ENCODE measurements around the gene SMCP.

Gene SMCP

DNA sequence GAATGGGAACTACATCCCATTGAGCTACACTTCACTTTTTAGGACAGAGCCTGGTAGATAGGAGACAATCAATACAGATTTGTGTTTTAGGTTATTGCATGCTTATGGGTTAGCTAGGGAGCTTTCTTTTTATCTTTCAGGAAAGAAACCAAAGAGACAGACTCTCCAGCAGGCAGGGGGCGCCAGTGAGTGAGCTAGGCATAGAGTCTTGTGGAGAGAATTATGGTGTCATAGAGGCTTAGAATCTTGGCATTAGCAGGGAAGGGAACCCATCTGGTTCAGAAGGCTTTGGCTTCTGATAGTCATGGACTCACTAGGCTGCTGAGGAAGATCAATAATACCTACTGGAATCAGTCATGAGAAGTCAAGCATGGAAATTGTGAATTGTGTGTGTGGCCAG is at the start of gene SMCP:
TSS of gene SMCP (plus strand) at position 281 of the 400 bp plus-strand sequence. CDS start 6,101 bp downstream, outside the sequence.
- DNase-seq = no peak

DNA sequence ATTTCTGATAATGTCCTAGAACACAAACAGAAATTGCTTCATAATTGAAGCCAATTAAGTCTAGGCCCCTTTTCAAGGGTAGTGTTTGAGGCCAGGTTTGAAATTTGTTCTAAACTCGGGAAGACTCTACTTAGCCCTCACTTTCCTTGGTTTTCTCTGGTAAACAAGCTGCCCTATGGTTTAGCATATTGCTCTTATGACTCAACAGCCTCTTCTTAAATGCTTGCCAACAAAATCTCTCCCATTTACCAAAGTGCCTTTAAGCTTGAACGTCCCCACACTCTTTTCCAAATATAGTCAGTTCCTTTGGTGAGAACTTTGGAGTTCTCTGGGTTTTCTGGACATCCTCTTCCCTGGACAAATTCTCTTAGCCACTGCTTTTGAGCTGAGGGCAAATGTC is 41.3 kb upstream of the SMCP start:
- DNase-seq = no peak

DNA sequence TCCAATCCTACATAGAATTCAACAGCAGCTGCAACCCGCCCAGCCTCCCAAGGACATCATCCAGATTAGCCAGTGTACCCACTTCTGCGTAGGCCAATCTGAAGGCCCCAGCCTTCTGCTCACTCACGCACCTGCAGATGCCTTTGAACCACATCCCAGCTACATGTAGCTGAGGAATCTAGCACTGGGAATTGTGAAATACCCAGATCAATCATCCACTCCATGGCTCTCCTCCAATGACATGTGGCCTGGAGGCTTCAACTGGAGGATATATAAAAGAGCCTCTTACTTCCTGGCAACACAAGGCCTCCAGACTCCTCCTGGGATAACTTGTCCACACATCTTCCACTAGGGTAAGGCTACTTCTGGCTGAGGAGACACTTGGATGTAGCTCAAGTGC is 35.6 kb upstream of the SMCP start, which contains the start of gene LCE6A:
TSS of gene LCE6A (plus strand) at position 301 of the 400 bp plus-strand sequence. CDS start 665 bp downstream, outside the sequence.
- DNase-seq = no peak

DNA sequence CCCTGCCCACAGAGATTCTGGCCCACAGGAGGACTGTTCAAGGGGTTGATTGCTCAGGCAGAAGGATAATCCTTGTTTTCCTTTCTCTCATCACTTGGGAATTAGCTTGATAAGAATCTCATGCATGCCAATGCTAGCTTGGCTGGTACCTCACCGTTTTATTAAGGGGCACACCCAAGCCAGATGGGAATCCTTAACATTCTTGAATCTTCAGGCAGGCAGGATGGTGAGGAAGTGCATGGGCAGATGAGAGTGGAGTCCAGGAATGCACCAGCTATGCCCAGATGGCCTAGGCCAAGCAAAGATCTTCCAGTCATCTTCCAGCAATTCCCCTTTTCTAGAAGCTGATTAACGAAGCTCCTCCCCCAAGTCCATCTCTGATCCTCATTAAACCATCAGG is 22.5 kb upstream of the SMCP start:
- DNase-seq = no peak

DNA sequence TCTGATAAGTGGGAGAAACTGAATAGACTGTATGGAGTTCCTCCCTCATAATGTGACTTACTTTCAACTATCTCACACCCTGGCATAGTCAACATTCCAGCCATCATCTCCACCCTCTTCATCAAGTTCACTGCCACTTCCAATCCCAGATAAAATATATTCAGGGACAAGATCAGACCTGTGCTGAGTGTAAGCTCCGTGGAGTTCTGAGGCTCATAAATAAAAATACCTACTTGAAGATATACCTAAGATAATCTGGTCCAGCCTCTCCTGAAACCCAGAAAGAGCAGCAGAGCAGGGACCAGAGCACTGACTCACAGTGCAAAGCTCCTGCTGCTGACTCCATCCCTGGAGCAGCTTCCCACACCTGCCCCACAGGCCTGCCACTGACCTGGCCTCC is 20.1 kb upstream of the SMCP start:
- no peak for DNase-seq

DNA sequence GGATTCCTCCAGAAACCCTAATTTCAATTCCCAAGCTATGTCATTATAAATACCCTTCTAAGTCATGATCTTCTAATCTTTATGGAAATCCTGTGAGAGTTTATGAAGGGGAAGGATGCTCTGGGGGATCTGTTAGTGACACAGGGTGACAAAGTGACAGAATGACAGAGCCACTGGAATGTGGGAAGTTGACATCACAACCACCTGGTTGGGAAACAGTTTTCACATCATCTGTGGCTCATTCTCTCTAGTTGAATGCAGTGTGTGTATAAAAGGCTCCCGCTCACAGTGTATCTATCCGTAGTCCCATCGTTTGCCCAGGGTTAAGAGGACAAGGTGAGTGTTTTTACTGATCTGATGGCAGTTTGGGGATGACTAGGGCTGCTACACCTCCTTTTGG is 18.4 kb upstream of the SMCP start, which contains the start of gene LCE7A:
TSS of gene LCE7A (plus strand) at position 301 of the 400 bp plus-strand sequence. CDS start 702 bp downstream, outside the sequence.
- no peak for DNase-seq

GRCh38 chr1:152860129-152860528 is 18.0 kb upstream of the SMCP start:
- DNase-seq = no peak

DNA sequence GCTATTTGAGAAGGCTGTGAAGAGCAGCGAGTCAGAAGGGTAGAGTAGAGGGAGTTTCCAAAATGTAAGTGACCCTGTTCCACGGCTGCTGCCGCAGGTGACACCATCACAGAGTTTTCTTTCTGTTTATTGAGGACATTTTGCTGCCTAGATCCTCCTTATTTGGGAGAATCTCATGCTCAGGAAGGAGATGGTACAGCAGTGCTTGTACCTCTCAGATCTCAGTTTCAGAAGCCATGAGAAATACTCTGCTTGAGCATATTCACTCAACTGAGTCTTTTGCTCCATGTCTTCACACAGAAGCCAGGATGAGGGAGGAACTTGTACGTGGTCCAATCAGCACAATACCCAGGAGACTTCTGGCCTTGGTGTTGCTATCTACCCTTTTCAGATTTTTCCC is 16.7 kb upstream of the SMCP start:
- no peak for DNase-seq

DNA sequence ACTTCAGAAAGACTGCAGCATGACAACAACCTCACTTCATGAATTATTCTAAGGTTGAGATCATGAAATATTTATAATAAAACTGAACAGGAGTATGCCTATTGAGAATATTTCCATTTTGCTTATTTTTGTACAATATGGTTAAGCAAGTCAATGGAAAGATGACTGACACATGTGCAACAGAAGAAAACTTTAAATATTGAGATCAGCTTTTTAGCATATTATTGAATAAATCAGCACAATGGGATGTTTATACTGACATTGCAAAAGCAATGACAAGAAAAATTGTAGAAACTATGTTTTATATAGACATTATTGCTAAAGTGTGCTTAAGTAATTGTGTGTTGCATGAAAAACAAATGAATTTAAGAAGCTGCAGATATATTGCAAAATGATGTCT is 13.7 kb upstream of the SMCP start:
- no peak for DNase-seq

- DNase-seq = no peak
Observed at GRCh38 chr1:152866321-152866720, 11.8 kb upstream of the SMCP start.

DNA sequence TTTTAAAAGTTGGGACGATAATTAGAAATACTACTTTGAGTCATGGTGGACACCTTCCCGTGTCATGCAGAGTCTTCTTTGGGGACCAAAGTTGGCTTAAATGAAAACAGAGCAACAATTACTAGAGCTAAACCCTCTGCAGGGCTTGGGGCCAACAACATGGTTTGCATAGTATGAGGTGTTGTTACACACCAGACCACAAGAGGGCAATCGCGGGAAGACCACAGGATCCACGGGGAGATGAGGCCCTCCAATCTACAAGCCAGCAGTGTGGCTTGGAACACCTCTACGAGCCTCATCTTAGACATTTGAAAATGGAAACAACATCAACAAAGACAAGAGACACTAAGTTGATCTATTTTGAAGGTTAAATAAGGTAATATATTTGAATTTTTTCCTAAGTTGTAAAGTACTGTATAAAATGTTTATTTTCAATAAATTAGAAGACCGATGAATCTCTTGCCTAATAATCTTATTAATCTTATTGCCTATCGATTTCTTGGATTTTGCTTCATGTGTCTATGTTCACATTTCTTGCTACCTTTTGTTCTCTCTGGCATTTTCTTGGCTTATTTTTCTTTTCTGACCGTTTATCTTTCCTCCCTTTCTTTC is 8.2 kb upstream of the SMCP start:
- peak; percentile 61 for DNase-seq

DNA sequence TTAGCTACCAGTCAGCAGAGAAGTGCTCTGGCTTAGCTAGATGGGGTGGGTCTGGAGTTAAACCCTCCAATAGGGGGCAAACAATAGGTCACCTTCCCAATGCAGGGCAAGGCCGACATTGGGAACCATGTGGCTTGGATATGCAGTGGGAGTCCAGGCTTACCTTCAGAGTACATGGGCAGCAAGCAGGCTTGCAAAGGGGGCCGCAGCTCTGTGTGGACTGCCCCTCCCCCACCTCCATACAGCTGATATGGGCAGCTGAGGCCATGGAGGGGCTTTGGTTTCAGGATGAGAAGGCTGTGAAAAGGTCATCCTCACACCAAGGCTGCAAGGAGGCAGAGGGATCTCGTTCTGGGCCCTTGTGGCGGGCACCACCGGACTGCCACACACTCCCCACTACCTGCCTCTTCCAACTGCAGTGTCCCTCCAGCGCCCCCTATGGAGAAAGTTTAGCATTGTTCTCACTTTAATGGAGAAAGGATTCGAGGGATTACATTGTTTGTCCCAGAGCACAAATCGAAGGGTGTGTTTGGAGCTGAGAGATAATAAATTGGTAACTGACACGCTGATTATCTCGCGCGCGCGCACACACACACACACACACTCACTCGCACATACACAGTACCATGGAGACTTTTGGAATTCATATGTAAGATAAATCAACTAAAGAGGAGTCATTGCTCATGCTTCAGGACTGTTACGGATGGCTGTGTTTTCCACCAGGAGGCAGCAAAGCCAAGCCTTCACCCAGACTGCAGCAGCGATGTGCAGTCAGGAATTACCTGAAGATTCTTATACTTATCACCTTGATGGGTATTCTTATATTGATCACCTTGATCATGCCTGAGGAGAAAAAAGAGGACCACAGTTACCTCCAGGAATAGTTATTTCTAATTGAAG is 7.0 kb upstream of the SMCP start:
- DNase-seq = no peak

GRCh38 chr1:152871731-152872126 is 6.4 kb upstream of the SMCP start:
- DNase-seq = no peak

DNA sequence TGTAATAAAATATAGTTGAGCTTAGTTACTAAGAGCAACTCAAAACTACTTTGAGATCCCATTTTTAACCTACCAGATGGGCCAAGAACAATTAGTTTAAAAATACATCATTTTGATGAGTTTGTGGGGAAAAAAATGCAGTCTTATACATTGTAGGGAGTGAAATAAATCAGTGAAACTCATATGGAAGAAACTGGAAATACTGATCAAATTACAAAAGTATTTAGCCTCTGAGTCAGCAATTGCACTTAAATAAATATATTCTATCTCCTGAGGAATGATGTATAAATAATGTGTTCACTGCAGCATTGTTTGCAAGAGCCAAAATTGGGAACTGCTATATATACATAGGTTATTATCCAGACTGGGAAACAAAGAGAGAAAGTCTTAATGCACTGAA is 4.6 kb upstream of the SMCP start:
- DNase-seq = no peak

DNA sequence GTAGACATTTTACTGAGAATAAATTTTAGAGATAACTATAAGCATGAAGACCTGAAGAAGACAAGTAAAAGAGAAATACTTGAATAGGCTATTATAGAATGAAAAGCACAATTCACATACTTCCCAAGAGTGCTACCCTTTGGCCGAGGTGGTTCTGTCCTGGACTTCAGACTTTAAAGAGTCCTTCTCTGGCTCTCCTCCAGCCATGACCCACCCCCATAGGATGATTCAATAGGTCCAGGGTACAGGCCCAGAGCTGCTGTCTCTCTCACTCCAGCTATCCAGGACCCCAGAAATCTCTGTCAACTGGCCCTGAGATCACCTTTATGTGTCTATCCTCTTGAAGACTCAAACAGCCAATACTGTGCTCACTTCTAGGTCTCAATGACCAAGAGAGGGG is 1.3 kb upstream of the SMCP start:
- no peak for DNase-seq

DNA sequence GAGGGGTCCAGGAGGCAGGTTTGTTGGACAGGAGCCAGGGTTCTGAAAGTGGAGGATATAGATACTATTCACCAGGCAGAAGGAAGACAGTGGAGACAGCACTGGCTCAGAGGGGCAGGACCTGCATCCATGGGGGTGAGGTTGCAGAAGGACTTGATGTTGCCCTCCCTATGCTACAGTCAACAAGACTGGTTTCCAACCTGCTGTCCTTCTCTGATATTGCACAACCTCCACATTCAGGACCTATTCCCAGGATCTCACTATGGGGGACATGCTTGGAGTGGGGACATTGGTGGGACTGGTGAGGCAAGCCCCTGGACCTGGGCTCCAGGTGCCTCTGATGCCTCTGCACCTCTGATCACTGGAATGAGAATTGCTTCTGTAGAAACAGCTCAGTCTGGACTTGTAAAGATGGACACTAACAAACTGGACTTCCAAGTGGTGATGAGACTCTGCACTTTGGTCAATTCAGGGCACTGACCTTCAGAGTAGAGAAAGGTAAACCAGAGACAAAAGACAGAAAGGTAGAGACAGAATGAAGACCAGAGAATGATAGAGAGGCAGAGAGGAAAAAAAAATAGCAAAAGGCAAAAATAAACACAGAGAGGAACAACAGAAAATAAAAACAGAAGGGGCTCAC is 1.6 kb downstream of the SMCP start:
- no peak for DNase-seq

- no peak for DNase-seq
Observed at GRCh38 chr1:152880316-152880715, 2.2 kb downstream of the SMCP start.

GRCh38 chr1:152880907-152881306 is 2.8 kb downstream of the SMCP start:
- no peak for DNase-seq

GRCh38 chr1:152884085-152884484 is 6.0 kb downstream of the SMCP start:
- DNase-seq = no peak

GRCh38 chr1:152884506-152884905 is 6.4 kb downstream of the SMCP start:
- no peak for DNase-seq

GRCh38 chr1:152884966-152885624 is 7.0 kb downstream of the SMCP start:
- no peak for DNase-seq

DNA sequence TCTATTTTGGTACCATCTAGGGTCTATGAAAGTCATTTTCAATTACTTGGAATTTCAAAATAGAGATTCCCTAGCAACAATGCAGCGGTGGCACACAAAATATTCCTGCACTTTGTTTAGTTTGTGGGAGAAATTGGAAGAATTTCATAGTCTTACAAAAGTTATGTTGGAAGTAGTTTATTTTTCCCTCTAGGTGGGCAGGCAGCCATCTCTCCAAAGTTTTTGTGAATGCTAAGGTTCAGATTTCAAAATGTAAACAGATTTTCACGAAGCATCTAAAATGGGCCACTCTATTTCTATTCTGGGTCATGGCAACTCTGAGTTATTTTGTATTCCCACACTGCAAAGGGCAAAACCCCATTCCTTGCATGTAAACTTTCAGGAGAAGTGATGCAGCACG is 8.0 kb downstream of the SMCP start:
- DNase-seq = no peak

- peak; percentile 51 for DNase-seq
Observed at GRCh38 chr1:152886758-152887409, 8.8 kb downstream of the SMCP start.

All from NCI-H1105 treated with DMSO at 0.1 percent for 48 hours (cell line).